NCI-H128 (cell line): ENCODE results near the gene NAA30.
A peak's percentile ranks its signal among the peaks of the same experiment; 100 is the strongest.
"Not testable (repeated sequence)": the region's sequence is repeated elsewhere in the genome, so short reads cannot be mapped to it uniquely, and the experiment has no call there.

ENCODE experiments used
- DNase-seq: peaks from one replicate; lab custom pipeline; 2025; ENCODE audit not compliant: unreplicated experiment; lab: John Stamatoyannopoulos, UW

The NAA30 gene

GRCh38 chr14:57390037-57390805, at the start of gene NAA30:
Gene NAA30 (plus strand): TSS chr14:57390586. CDS start chr14:57390958, 372 bp downstream.
- DNase-seq: peak; percentile 84

- not testable (repeated sequence) for DNase-seq
Observed at GRCh38 chr14:57343545-57344297, 46.7 kb upstream of the NAA30 start.

GRCh38 chr14:57345106-57345505, 45.3 kb upstream of the NAA30 start:
- no peak for DNase-seq

GRCh38 chr14:57346741-57347140, 43.6 kb upstream of the NAA30 start:
- DNase-seq: no peak

GRCh38 chr14:57352396-57353170, 37.8 kb upstream of the NAA30 start:
- DNase-seq: no peak

GRCh38 chr14:57355081-57355800, 35.1 kb upstream of the NAA30 start:
- DNase-seq: no peak

- no peak for DNase-seq
Observed at GRCh38 chr14:57362361-57362760, 28.0 kb upstream of the NAA30 start.

- no peak for DNase-seq
Observed at GRCh38 chr14:57364659-57365450, 25.5 kb upstream of the NAA30 start.

GRCh38 chr14:57370187-57370586, 20.2 kb upstream of the NAA30 start:
- not testable (repeated sequence) for DNase-seq

GRCh38 chr14:57371013-57371412, 19.4 kb upstream of the NAA30 start:
- no peak for DNase-seq

GRCh38 chr14:57375156-57375555, 15.2 kb upstream of the NAA30 start:
- no peak for DNase-seq

GRCh38 chr14:57378661-57379060, 11.7 kb upstream of the NAA30 start:
- no peak for DNase-seq

- DNase-seq: no peak
Observed at GRCh38 chr14:57380935-57381334, 9.5 kb upstream of the NAA30 start.

- DNase-seq: no peak
Observed at GRCh38 chr14:57382283-57382682, 8.1 kb upstream of the NAA30 start.

GRCh38 chr14:57383125-57383745, 7.2 kb upstream of the NAA30 start:
- DNase-seq: no peak

- DNase-seq: no peak
Observed at GRCh38 chr14:57388067-57388466, 2.3 kb upstream of the NAA30 start.

- no peak for DNase-seq
Observed at GRCh38 chr14:57389646-57390036, 745 bp upstream of the NAA30 start.

GRCh38 chr14:57390806-57391516, 575 bp downstream of the NAA30 start:
- DNase-seq: no peak
